ENCODE results near the gene PRKG1. TPM values are rescaled to one million over a fixed set of nuclear protein-coding genes. Genes with fewer than 3 reads are reported as not detected.

Gene PRKG1
- total RNA-seq, 5 donors from 2014 or later (not counting 1 experiment from before 2014, with no cell fraction given) = 0.03 to 0.26 (median 0.19) TPM; not detected in 1

GRCh38 chr10:51075043-51075872 lies 971 bp downstream of the PRKG1 start:
- DNase-seq = no peak
- peaks cover 6 to 29% of the 10 kb centered on the region in 2 experiments for H3K27me3 ChIP-seq (replicated peaks in 1 of 2; ENCODE audit: control insufficient read depth in 2 of 2, extremely low read depth in 1 of 2, insufficient read depth in 2 of 2, low read length in 1 of 2)
- H3K4me3 ChIP-seq (ENCODE audit: control insufficient read depth in 1 of 2, extremely low read depth in 1 of 2, low read length in 1 of 2) = no peak overlapping the region
- H3K36me3 Mint-ChIP-seq = no peaks in the 10 kb centered on the region
- ChIA-PET CTCF (interaction anchor here in 1 of 2 donors (1.0 kb wide), 1 partner anchor 314 kb away, joined by 3 read pairs; no protein-coding TSS in a partner anchor), POLR2A (no interaction called here)
- peaks cover 40 to 44% of the 10 kb centered on the region in 2 donors for H3K27me3 Mint-ChIP-seq
- H3K4me1 ChIP-seq (ENCODE audit: control insufficient read depth in 1 of 2, extremely low read depth in 1 of 2, insufficient read depth in 2 of 2, low read length in 2 of 2) = peaks cover 0 to 15% of the 10 kb centered on the region in 2 experiments
- H3K27ac Mint-ChIP-seq = no peak overlapping the region
- peak overlapping the region; percentile 68 to 73 (median 70) for H3K4me3 Mint-ChIP-seq
- 17% methylated on average over 1 of the region's 18 CpGs for WGBS (ENCODE audit: insufficient coverage)
- H3K9me3 Mint-ChIP-seq = no peaks in the 10 kb centered on the region
- no peaks in the 10 kb centered on the region for H3K9me3 ChIP-seq
- no peak for ATAC-seq (replicated peaks in 1 of 4)
- H3K4me1 Mint-ChIP-seq = peaks cover 15 to 19% (median 16%) of the 10 kb centered on the region in 3 donors
- H3K27ac ChIP-seq (ENCODE audit: low read length) = no peak overlapping the region
- H3K36me3 ChIP-seq (ENCODE audit: control insufficient read depth in 2 of 2, extremely low read depth in 1 of 2, insufficient read depth in 1 of 2, low read length in 1 of 2) = no peaks in the 10 kb centered on the region

DNA sequence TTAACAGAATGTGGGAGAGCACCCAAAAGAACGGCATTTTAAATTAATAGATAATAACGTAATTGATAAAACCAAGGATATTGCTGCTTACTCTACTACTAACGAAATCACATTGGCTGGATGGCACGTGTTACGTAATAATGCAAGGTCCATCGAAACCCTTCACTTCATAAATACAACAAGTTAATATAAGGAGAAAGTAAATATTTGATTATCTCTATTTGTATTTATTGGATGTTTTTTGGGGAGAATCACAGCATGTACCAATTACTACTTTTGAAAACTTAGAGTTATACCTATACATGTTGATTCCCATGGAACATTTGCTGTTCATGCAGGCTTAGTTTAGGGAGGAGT lies 1.6 kb downstream of the PRKG1 start:
- Histone ChIP-seq H3K27me3 (replicated peaks in 1 of 2; ENCODE audit: control insufficient read depth in 2 of 2, extremely low read depth in 1 of 2, insufficient read depth in 2 of 2, low read length in 1 of 2) (peaks cover 6 to 29% of the 10 kb centered on the region in 2 experiments), H3K4me1 (ENCODE audit: control insufficient read depth in 1 of 2, extremely low read depth in 1 of 2, insufficient read depth in 2 of 2, low read length in 2 of 2) (peaks cover 0 to 15% of the 10 kb centered on the region in 2 experiments), H3K9me3 (no peaks in the 10 kb centered on the region), H3K27ac (ENCODE audit: low read length) (no peak overlapping the region), H3K4me3 (ENCODE audit: control insufficient read depth in 1 of 2, extremely low read depth in 1 of 2, low read length in 1 of 2) (no peak overlapping the region), H3K36me3 (ENCODE audit: control insufficient read depth in 2 of 2, extremely low read depth in 1 of 2, insufficient read depth in 1 of 2, low read length in 1 of 2) (no peaks in the 10 kb centered on the region)
- Mint-ChIP-seq H3K4me3 (no peak overlapping the region), H3K9me3 (no peaks in the 10 kb centered on the region), H3K27ac (no peak overlapping the region), H3K4me1 (peaks cover 15 to 19% (median 16%) of the 10 kb centered on the region in 3 donors), H3K36me3 (no peaks in the 10 kb centered on the region), H3K27me3 (peaks cover 43 to 44% of the 10 kb centered on the region in 2 donors)
- no peak for DNase-seq
- CTCF ChIA-PET = no interaction called here
- no peak for ATAC-seq (replicated peaks in 1 of 4)
- POLR2A ChIA-PET = no interaction called here
- WGBS (ENCODE audit: insufficient coverage) = no CpG with 5 or more reads among the region's 6 CpGs

GRCh38 chr10:51076299-51076841 lies 2.1 kb downstream of the PRKG1 start:
- no peaks in the 10 kb centered on the region for H3K9me3 ChIP-seq
- DNase-seq (no peak), ATAC-seq (replicated peaks in 1 of 4) (no peak)
- H3K36me3 Mint-ChIP-seq = no peaks in the 10 kb centered on the region
- no peak overlapping the region for H3K27ac ChIP-seq (ENCODE audit: low read length)
- CTCF ChIA-PET = no interaction called here
- H3K27me3 ChIP-seq (replicated peaks in 1 of 2; ENCODE audit: control insufficient read depth in 2 of 2, extremely low read depth in 1 of 2, insufficient read depth in 2 of 2, low read length in 1 of 2) = peaks cover 6 to 29% of the 10 kb centered on the region in 2 experiments
- 25% methylated on average over 1 of the region's 3 CpGs for WGBS (ENCODE audit: insufficient coverage)
- peaks cover 0 to 15% of the 10 kb centered on the region in 2 experiments for H3K4me1 ChIP-seq (ENCODE audit: control insufficient read depth in 1 of 2, extremely low read depth in 1 of 2, insufficient read depth in 2 of 2, low read length in 2 of 2)
- peaks cover 43 to 44% of the 10 kb centered on the region in 2 donors for H3K27me3 Mint-ChIP-seq
- POLR2A ChIA-PET = no interaction called here
- no peak overlapping the region for H3K27ac Mint-ChIP-seq
- H3K4me3 Mint-ChIP-seq = no peak overlapping the region
- no peak overlapping the region for H3K4me3 ChIP-seq (ENCODE audit: control insufficient read depth in 1 of 2, extremely low read depth in 1 of 2, low read length in 1 of 2)
- no peaks in the 10 kb centered on the region for H3K36me3 ChIP-seq (ENCODE audit: control insufficient read depth in 2 of 2, extremely low read depth in 1 of 2, insufficient read depth in 1 of 2, low read length in 1 of 2)
- no peaks in the 10 kb centered on the region for H3K9me3 Mint-ChIP-seq
- peaks cover 15 to 19% (median 16%) of the 10 kb centered on the region in 3 donors for H3K4me1 Mint-ChIP-seq

DNA sequence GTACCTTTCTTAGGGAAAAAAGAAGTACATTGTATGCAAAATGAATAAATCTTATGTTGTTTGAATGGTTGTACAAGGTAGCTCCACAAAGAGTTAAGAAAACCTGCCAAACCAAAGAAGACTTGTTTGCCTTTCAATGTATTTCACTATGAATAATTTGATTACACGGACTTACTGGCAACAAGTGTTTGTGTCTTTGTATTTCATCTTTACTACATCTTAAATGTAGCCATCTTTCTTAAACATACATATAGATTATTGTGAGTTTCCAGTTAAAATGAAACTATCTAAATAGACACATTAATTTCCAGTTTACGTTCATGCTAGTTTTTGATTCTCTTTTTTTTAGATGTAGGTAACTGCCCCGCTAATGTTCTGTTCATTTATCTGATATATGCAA lies 2.8 kb downstream of the PRKG1 start:
- H3K4me3 Mint-ChIP-seq = no peak overlapping the region
- Histone ChIP-seq H3K4me1 (ENCODE audit: control insufficient read depth in 1 of 2, extremely low read depth in 1 of 2, insufficient read depth in 2 of 2, low read length in 2 of 2) (peaks cover 0 to 15% of the 10 kb centered on the region in 2 experiments), H3K27ac (ENCODE audit: low read length) (no peak overlapping the region), H3K4me3 (ENCODE audit: control insufficient read depth in 1 of 2, extremely low read depth in 1 of 2, low read length in 1 of 2) (no peak overlapping the region), H3K9me3 (no peaks in the 10 kb centered on the region), H3K27me3 (replicated peaks in 1 of 2; ENCODE audit: control insufficient read depth in 2 of 2, extremely low read depth in 1 of 2, insufficient read depth in 2 of 2, low read length in 1 of 2) (peaks cover 6 to 25% of the 10 kb centered on the region in 2 experiments), H3K36me3 (ENCODE audit: control insufficient read depth in 2 of 2, extremely low read depth in 1 of 2, insufficient read depth in 1 of 2, low read length in 1 of 2) (no peaks in the 10 kb centered on the region)
- POLR2A ChIA-PET = no interaction called here
- no CpG with 5 or more reads among the region's 3 CpGs for WGBS (ENCODE audit: insufficient coverage)
- no peaks in the 10 kb centered on the region for H3K9me3 Mint-ChIP-seq
- no peak for ATAC-seq (replicated peaks in 1 of 4)
- CTCF ChIA-PET = no interaction called here
- H3K27me3 Mint-ChIP-seq = peaks cover 38 to 44% of the 10 kb centered on the region in 2 donors
- no peak for DNase-seq
- no peak overlapping the region for H3K27ac Mint-ChIP-seq
- peaks cover 15 to 19% (median 16%) of the 10 kb centered on the region in 3 donors for H3K4me1 Mint-ChIP-seq
- H3K36me3 Mint-ChIP-seq = no peaks in the 10 kb centered on the region

- Histone ChIP-seq H3K27ac (ENCODE audit: low read length) (no peak overlapping the region), H3K4me3 (ENCODE audit: control insufficient read depth in 1 of 2, extremely low read depth in 1 of 2, low read length in 1 of 2) (no peak overlapping the region), H3K9me3 (no peaks in the 10 kb centered on the region), H3K4me1 (ENCODE audit: control insufficient read depth in 1 of 2, extremely low read depth in 1 of 2, insufficient read depth in 2 of 2, low read length in 2 of 2) (peaks cover 0 to 15% of the 10 kb centered on the region in 2 experiments), H3K36me3 (ENCODE audit: control insufficient read depth in 2 of 2, extremely low read depth in 1 of 2, insufficient read depth in 1 of 2, low read length in 1 of 2) (no peaks in the 10 kb centered on the region), H3K27me3 (replicated peaks in 1 of 2; ENCODE audit: control insufficient read depth in 2 of 2, extremely low read depth in 1 of 2, insufficient read depth in 2 of 2, low read length in 1 of 2) (peaks cover 6 to 25% of the 10 kb centered on the region in 2 experiments)
- ATAC-seq (replicated peaks in 1 of 4) (no peak), DNase-seq (no peak)
- no peak overlapping the region for H3K4me3 Mint-ChIP-seq
- POLR2A ChIA-PET = no interaction called here
- CTCF ChIA-PET = interaction anchor here in 1 of 2 donors (0.6 kb wide), 1 partner anchor 346 kb away, joined by 5 read pairs; no protein-coding TSS in a partner anchor
- no peaks in the 10 kb centered on the region for H3K36me3 Mint-ChIP-seq
- no peak overlapping the region for H3K27ac Mint-ChIP-seq
- peaks cover 36 to 44% of the 10 kb centered on the region in 2 donors for H3K27me3 Mint-ChIP-seq
- peaks cover 15 to 19% (median 16%) of the 10 kb centered on the region in 3 donors for H3K4me1 Mint-ChIP-seq
- no peaks in the 10 kb centered on the region for H3K9me3 Mint-ChIP-seq
Measured at GRCh38 chr10:51077507-51077906, 3.2 kb downstream of the PRKG1 start.

DNA sequence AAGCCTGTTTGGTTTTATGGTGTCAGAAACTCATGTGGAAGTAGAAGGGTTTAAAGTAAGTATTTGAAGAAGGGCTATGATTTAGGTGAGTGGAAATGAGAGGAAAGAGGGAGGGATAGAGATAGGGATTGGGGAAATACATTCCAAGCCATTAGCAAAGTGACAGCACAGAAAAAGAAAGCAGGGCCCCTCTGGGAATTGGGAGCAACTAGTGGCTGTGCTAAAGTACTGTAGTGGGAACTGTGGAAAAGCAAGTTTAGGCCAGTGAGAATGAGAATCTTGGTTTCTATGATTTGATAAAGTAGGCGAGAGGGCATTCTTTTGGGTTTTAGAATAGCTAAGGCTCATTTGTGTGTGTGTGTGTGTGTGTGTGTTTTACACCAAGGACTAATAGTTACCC lies 5.0 kb downstream of the PRKG1 start:
- no peaks in the 10 kb centered on the region for H3K9me3 ChIP-seq
- ChIA-PET POLR2A (no interaction called here), CTCF (no interaction called here)
- no peak overlapping the region for H3K4me3 Mint-ChIP-seq
- no peaks in the 10 kb centered on the region for H3K9me3 Mint-ChIP-seq
- no CpG with 5 or more reads among the region's 1 CpG for WGBS (ENCODE audit: insufficient coverage)
- H3K27ac Mint-ChIP-seq = no peak overlapping the region
- H3K4me1 Mint-ChIP-seq = peaks cover 8 to 13% (median 11%) of the 10 kb centered on the region in 3 donors
- H3K4me3 ChIP-seq (ENCODE audit: control insufficient read depth in 1 of 2, extremely low read depth in 1 of 2, low read length in 1 of 2) = no peak overlapping the region
- H3K36me3 ChIP-seq (ENCODE audit: control insufficient read depth in 2 of 2, extremely low read depth in 1 of 2, insufficient read depth in 1 of 2, low read length in 1 of 2) = no peaks in the 10 kb centered on the region
- H3K27ac ChIP-seq (ENCODE audit: low read length) = no peak overlapping the region
- no peak for DNase-seq
- peaks cover 22 to 35% of the 10 kb centered on the region in 2 donors for H3K27me3 Mint-ChIP-seq
- peaks cover 2 to 11% of the 10 kb centered on the region in 2 experiments for H3K27me3 ChIP-seq (replicated peaks in 1 of 2; ENCODE audit: control insufficient read depth in 2 of 2, extremely low read depth in 1 of 2, insufficient read depth in 2 of 2, low read length in 1 of 2)
- no peak for ATAC-seq (replicated peaks in 1 of 4)
- peaks cover 0 to 6% of the 10 kb centered on the region in 2 experiments for H3K4me1 ChIP-seq (ENCODE audit: control insufficient read depth in 1 of 2, extremely low read depth in 1 of 2, insufficient read depth in 2 of 2, low read length in 2 of 2)
- H3K36me3 Mint-ChIP-seq = no peaks in the 10 kb centered on the region
